HepG2 (cell line): ENCODE results near the gene COG8. TPM values are rescaled to one million over a fixed set of nuclear protein-coding genes. Genes with fewer than 3 reads are reported as not detected.

Source experiments
- BCL6 ChIP-seq: IDR thresholded peaks from 2 replicates; pipeline ENCODE4 v1.6.1; 2016; ENCODE audit warnings: missing genetic modification reagents, missing compliant biosample characterization
- CENPT ChIP-seq: sonication (generic); formaldehyde crosslinking; IDR thresholded peaks from 2 replicates; pipeline ENCODE4 v1.8.0; 2022; ENCODE audit warnings: low read depth, mild to moderate bottlenecking, moderate library complexity, missing genetic modification reagents
- CREB1 ChIP-seq, 2 experiments: fragments of 450-650 bp in 1 of 2; IDR thresholded peaks; 2 replicates each; pipeline ENCODE4 v1.6.1; 2016 to 2017; ENCODE audit warnings: control low read depth in 1 of 2, mild to moderate bottlenecking in 1 of 2, missing compliant biosample characterization in 1 of 2, missing genetic modification characterization in 1 of 2
- FOXO1 ChIP-seq: sonication (generic); formaldehyde crosslinking; IDR thresholded peaks from 2 replicates; pipeline ENCODE4 v1.4.0; 2020; ENCODE audit warnings: missing genetic modification reagents
- HDAC1 ChIP-seq: sonication (generic); formaldehyde crosslinking; IDR thresholded peaks from 2 replicates; pipeline ENCODE4 v1.5.1; 2020; ENCODE audit warnings: mild to moderate bottlenecking, missing genetic modification reagents
- HNRNPUL1 ChIP-seq: fragments of 200-400 bp; formaldehyde crosslinking; IDR thresholded peaks from 2 replicates; pipeline ENCODE4 v1.6.1; 2017; ENCODE audit warnings: low read depth, mild to moderate bottlenecking, low read length, moderate library complexity
- KAT8 ChIP-seq: IDR thresholded peaks from 2 replicates; pipeline ENCODE4 v1.6.1; 2016; ENCODE audit warnings: missing genetic modification reagents, missing compliant biosample characterization
- MTF1 ChIP-seq: sonication (generic); formaldehyde crosslinking; IDR thresholded peaks from 2 replicates; pipeline ENCODE4 v1.5.0; 2020; ENCODE audit warnings: missing genetic modification reagents
- PHF8 ChIP-seq: sonication (generic); formaldehyde crosslinking; IDR thresholded peaks from 2 replicates; pipeline ENCODE4 v1.5.0; 2020; ENCODE audit warnings: missing genetic modification reagents
- REL ChIP-seq: sonication (generic); formaldehyde crosslinking; conservative IDR thresholded peaks from 2 replicates; pipeline ENCODE4 v1.8.0; 2022; ENCODE audit warnings: mild to moderate bottlenecking, missing genetic modification reagents, moderate library complexity
- ZC3H4 ChIP-seq: sonication (generic); formaldehyde crosslinking; IDR thresholded peaks from 2 replicates; pipeline ENCODE4 v1.4.0; 2020; ENCODE audit warnings: missing genetic modification reagents, borderline replicate concordance
- ZFX ChIP-seq: sonication (generic); formaldehyde crosslinking; IDR thresholded peaks from 2 replicates; pipeline ENCODE4 v1.4.0; 2020; ENCODE audit warnings: mild to moderate bottlenecking, low read depth, missing genetic modification reagents, moderate library complexity
- ZMAT3 ChIP-seq: sonication (generic); formaldehyde crosslinking; conservative IDR thresholded peaks from 2 replicates; pipeline ENCODE4 v1.7.0; 2021; ENCODE audit warnings: missing genetic modification reagents
- ZNF746 ChIP-seq: sonication (generic); formaldehyde crosslinking; IDR thresholded peaks from 2 replicates; pipeline ENCODE4 v1.8.0; 2022; ENCODE audit warnings: mild to moderate bottlenecking, missing genetic modification reagents
- ZNF775 ChIP-seq: sonication (generic); formaldehyde crosslinking; IDR thresholded peaks from 2 replicates; pipeline ENCODE4 v1.4.0; 2020; ENCODE audit warnings: missing genetic modification reagents, mild to moderate bottlenecking, moderate library complexity, borderline replicate concordance
- polyA plus RNA-seq, 8 experiments: library from polyadenylated mRNA; depleted of rRNA in 3 of 8; stranded (reverse) in 7 of 8; unstranded in 1 of 8; fragments of >200 nt; fragmentation: Illumina TruSeq in 4 of 8; extraction: Trizol in 4 of 8; gene quantifications; 2 replicates each; pipeline versions ENCODE4 v1.2.1 to v1.2.3, GENCODE V29; 2011 to 2016; ENCODE audit warnings: low read depth in 4 of 8, missing spikeins in 1 of 8, mixed read lengths in 1 of 8; ENCODE audit not compliant: insufficient read depth in 1 of 8
- total RNA-seq, 5 experiments: library from RNA; depleted of rRNA; stranded (reverse); fragments of >200 nt; fragmentation: Illumina TruSeq; extraction: Trizol; gene quantifications; 2 replicates each; pipeline ENCODE4 v1.2.3, GENCODE V29; 2016; ENCODE audit warnings: low read depth in 1 of 5
- TF ChIP-seq, protein P1 (sequence below): IDR thresholded peaks from 2 replicates; pipeline ENCODE4 v1.6.1; 2012; ENCODE audit warnings: low read length, improper control_type of control experiment
- TF ChIP-seq, protein P2 (sequence below): sonication (generic); formaldehyde crosslinking; IDR thresholded peaks from 2 replicates; pipeline ENCODE4 v1.8.0; 2022; ENCODE audit warnings: missing genetic modification reagents, mild to moderate bottlenecking, inconsistent platforms, borderline replicate concordance
- TF ChIP-seq, protein P3 (sequence below): sonication (generic); formaldehyde crosslinking; IDR thresholded peaks from 2 replicates; pipeline ENCODE4 v1.4.0; 2020; ENCODE audit warnings: missing genetic modification reagents, borderline replicate concordance
- TF ChIP-seq, protein P4 (sequence below): sonication (generic); formaldehyde crosslinking; IDR thresholded peaks from 2 replicates; pipeline ENCODE4 v1.5.0; 2020; ENCODE audit warnings: missing genetic modification reagents

COG8 gene
- total and polyA plus RNA-seq, 2 of the 13 experiments (the other 11 are each of a cell fraction or from before 2014, with no cell fraction given): 45.5 to 52.1 TPM

DNA sequence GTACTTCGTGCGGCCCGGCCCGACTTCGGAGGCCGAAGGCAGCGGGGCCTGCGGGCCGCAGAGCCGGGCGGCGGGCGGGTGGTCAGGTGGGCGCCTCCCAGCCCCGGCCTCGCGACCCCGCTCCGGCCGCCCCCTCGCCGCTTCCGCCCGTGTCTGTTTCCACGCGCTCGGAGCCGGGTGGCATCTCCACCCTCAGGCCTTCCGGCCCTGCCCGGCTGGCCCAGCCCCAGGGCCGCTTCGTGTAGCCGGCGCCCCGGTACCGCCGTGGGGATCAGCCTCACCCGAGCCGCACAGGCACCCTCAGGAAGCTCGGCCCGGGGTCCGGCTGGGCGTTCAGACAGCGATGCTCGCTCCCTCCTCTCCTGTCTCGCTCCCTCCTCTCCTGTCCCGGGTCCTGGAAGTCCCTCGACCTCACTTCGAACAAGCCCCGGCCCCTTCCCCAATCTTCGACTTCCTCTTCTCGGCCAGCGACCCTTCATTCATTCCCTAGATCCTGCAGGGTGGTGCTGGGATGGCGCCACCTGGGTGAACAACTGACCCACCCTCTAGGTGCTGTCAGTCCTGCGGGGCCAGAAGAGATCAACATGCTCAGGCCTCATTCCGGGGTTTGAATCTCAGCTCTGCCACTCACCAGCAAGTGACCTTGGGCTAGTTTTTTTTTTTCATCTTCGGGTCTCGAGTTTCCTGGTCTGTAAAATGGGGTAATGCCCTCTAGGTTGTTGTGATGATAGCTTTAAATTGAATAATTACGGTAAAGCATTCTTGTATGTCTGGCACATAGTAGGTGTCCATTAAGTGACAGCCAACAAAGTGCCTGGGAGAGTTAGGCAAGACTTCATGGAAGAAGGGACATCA lies 27.6 kb downstream of the COG8 start (continued):
- TF ChIP-seq, protein P1, sequence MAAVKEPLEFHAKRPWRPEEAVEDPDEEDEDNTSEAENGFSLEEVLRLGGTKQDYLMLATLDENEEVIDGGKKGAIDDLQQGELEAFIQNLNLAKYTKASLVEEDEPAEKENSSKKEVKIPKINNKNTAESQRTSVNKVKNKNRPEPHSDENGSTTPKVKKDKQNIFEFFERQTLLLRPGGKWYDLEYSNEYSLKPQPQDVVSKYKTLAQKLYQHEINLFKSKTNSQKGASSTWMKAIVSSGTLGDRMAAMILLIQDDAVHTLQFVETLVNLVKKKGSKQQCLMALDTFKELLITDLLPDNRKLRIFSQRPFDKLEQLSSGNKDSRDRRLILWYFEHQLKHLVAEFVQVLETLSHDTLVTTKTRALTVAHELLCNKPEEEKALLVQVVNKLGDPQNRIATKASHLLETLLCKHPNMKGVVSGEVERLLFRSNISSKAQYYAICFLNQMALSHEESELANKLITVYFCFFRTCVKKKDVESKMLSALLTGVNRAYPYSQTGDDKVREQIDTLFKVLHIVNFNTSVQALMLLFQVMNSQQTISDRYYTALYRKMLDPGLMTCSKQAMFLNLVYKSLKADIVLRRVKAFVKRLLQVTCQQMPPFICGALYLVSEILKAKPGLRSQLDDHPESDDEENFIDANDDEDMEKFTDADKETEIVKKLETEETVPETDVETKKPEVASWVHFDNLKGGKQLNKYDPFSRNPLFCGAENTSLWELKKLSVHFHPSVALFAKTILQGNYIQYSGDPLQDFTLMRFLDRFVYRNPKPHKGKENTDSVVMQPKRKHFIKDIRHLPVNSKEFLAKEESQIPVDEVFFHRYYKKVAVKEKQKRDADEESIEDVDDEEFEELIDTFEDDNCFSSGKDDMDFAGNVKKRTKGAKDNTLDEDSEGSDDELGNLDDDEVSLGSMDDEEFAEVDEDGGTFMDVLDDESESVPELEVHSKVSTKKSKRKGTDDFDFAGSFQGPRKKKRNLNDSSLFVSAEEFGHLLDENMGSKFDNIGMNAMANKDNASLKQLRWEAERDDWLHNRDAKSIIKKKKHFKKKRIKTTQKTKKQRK: no peak
- TF ChIP-seq, protein P2, sequence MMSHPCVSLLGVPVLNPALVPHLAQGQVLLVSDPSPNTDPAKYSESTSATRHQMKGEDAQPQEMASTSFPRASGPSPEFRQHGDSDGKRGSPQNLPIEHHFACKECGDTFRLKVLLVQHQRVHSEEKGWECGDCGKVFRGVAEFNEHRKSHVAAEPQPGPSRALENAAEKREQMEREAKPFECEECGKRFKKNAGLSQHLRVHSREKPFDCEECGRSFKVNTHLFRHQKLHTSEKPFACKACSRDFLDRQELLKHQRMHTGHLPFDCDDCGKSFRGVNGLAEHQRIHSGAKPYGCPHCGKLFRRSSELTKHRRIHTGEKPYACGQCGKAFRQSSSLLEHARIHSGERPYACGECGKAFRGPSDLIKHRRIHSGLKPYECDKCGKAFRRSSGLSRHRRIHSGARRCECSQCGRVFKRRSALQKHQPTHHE: peak; percentile 42; the same call in 1 of the 2 replicates
- TF ChIP-seq ZFX (CRISPR knock-in tag) (peak; percentile 88), ZNF775 (CRISPR knock-in tag) (no peak), PHF8 (peak; percentile 73), ZMAT3 (CRISPR knock-in tag) (no peak; the same call in 1 of the 2 replicates), REL (CRISPR knock-in tag) (no peak), CENPT (CRISPR knock-in tag) (no peak), ZNF746 (CRISPR knock-in tag) (no peak), FOXO1 (CRISPR knock-in tag) (no peak), HNRNPUL1 (no peak), KAT8 (CRISPR knock-in tag) (no peak; the same call in 1 of the 2 replicates), MTF1 (CRISPR knock-in tag) (no peak), ZC3H4 (no peak), HDAC1 (peak; percentile 68), CREB1 (IDR thresholded peaks at IDR 0.05) (no peak), CREB1 (CRISPR knock-in tag; IDR thresholded peaks at IDR 0.05) (no peak), BCL6 (CRISPR knock-in tag) (no peak)
- TF ChIP-seq, protein P3, sequence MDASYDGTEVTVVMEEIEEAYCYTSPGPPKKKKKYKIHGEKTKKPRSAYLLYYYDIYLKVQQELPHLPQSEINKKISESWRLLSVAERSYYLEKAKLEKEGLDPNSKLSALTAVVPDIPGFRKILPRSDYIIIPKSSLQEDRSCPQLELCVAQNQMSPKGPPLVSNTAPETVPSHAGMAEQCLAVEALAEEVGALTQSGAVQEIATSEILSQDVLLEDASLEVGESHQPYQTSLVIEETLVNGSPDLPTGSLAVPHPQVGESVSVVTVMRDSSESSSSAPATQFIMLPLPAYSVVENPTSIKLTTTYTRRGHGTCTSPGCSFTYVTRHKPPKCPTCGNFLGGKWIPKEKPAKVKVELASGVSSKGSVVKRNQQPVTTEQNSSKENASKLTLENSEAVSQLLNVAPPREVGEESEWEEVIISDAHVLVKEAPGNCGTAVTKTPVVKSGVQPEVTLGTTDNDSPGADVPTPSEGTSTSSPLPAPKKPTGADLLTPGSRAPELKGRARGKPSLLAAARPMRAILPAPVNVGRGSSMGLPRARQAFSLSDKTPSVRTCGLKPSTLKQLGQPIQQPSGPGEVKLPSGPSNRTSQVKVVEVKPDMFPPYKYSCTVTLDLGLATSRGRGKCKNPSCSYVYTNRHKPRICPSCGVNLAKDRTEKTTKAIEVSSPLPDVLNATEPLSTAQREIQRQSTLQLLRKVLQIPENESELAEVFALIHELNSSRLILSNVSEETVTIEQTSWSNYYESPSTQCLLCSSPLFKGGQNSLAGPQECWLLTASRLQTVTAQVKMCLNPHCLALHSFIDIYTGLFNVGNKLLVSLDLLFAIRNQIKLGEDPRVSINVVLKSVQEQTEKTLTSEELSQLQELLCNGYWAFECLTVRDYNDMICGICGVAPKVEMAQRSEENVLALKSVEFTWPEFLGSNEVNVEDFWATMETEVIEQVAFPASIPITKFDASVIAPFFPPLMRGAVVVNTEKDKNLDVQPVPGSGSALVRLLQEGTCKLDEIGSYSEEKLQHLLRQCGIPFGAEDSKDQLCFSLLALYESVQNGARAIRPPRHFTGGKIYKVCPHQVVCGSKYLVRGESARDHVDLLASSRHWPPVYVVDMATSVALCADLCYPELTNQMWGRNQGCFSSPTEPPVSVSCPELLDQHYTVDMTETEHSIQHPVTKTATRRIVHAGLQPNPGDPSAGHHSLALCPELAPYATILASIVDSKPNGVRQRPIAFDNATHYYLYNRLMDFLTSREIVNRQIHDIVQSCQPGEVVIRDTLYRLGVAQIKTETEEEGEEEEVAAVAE (CRISPR knock-in tag): no peak
- TF ChIP-seq, protein P4, sequence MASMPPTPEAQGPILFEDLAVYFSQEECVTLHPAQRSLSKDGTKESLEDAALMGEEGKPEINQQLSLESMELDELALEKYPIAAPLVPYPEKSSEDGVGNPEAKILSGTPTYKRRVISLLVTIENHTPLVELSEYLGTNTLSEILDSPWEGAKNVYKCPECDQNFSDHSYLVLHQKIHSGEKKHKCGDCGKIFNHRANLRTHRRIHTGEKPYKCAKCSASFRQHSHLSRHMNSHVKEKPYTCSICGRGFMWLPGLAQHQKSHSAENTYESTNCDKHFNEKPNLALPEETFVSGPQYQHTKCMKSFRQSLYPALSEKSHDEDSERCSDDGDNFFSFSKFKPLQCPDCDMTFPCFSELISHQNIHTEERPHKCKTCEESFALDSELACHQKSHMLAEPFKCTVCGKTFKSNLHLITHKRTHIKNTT (CRISPR knock-in tag): no peak
